Endothelial cell of umbilical vein (primary cell): ENCODE data around the gene PROK2. TPM values are rescaled to one million over a fixed set of nuclear protein-coding genes. Genes with fewer than 3 reads are reported as not detected.

ENCODE experiments used
- BruUV-seq: library from RNA; stranded (reverse); fragments of 400-500 nt; replicated peaks from 2 replicates; lab custom pipeline; 2021; lab: Mats Ljungman, UMichigan
- CTCF ChIA-PET: fragments of 300-600, 350-600 bp; sonication (Branson Sonifier 250); formaldehyde crosslinking; loops from one replicate; lab custom pipeline; 2021; ENCODE audit warnings: antibody characterized with exemption, inconsistent platforms; lab: Charles Lee
- POLR2A ChIA-PET: fragments of 300-600, 350-600 bp; sonication (Branson Sonifier 250); formaldehyde crosslinking; loops from one replicate; lab custom pipeline; 2021; ENCODE audit warnings: antibody characterized with exemption, inconsistent platforms; lab: Charles Lee
- DNase-seq: peaks from one replicate; pipeline ENCODE4 v3.0.0-alpha.2; 2011; ENCODE audit warnings: low read depth, low spot score
- FAIRE-seq: peaks from 2 replicates; lab custom pipeline; 2011; peaks lifted over from hg19 to GRCh38; lab: Jason Lieb, UNC
- H2AFZ ChIP-seq: 2 replicates; pipeline ENCODE4 v1.6.0; 2012; ENCODE audit warnings: low read depth, low read length, control low read depth, inconsistent platforms
- H3K27ac ChIP-seq: 2 replicates; pipeline ENCODE4 v1.5.1; 2011; ENCODE audit warnings: low read depth, mild to moderate bottlenecking, control low read depth, low read length, moderate library complexity; ENCODE audit not compliant: insufficient read depth
- H3K27me3 ChIP-seq, 2 experiments: 2 replicates each; pipeline versions ENCODE4 v1.6.0 to v1.6.1; 2011; ENCODE audit warnings: low read length in 2 of 2, mixed read lengths in 1 of 2; ENCODE audit not compliant: control insufficient read depth in 2 of 2, insufficient read depth in 2 of 2
- H3K36me3 ChIP-seq, 2 experiments: 2 replicates in 1 of 2; 3 replicates in 1 of 2; pipeline ENCODE4 v1.5.1; 2011; ENCODE audit warnings: low read length in 2 of 2, mild to moderate bottlenecking in 1 of 2, moderate library complexity in 1 of 2; ENCODE audit not compliant: control insufficient read depth in 2 of 2, insufficient read depth in 2 of 2; ENCODE audit errors: extremely low read depth in 1 of 2
- H3K4me1 ChIP-seq: 3 replicates; pipeline ENCODE4 v1.5.1; 2011; ENCODE audit warnings: mild to moderate bottlenecking, low read length; ENCODE audit not compliant: control insufficient read depth, insufficient read depth; ENCODE audit errors: extremely low read depth
- H3K4me2 ChIP-seq: 2 replicates; pipeline ENCODE4 v1.6.1; 2011; ENCODE audit warnings: low read length, control low read depth, mixed read lengths; ENCODE audit not compliant: insufficient read depth
- H3K4me3 ChIP-seq, 3 experiments: fragments of 200-600 bp in 1 of 3; sonication (generic), shearing (Covaris generic) in 1 of 3; replicated peaks in 1 of 3; 2 replicates each; pipeline ENCODE4 v1.5.1; 2011 to 2016; ENCODE audit warnings: control low read depth in 3 of 3, low read length in 3 of 3, mild to moderate bottlenecking in 2 of 3, inconsistent platforms in 1 of 3, low read depth in 1 of 3, moderate library complexity in 1 of 3; ENCODE audit not compliant: insufficient read depth in 1 of 3
- H3K79me2 ChIP-seq: 2 replicates; pipeline ENCODE4 v1.6.0; 2012; ENCODE audit warnings: low read length, inconsistent platforms; ENCODE audit not compliant: control insufficient read depth, insufficient read depth
- H3K9ac ChIP-seq: replicated peaks from 2 replicates; pipeline ENCODE3; 2011; ENCODE audit warnings: low read length, control low read depth; ENCODE audit not compliant: insufficient read depth; ENCODE audit errors: extremely low read depth
- H3K9me1 ChIP-seq: replicated peaks from 3 replicates; pipeline ENCODE4 v1.6.0; 2011; ENCODE audit warnings: mild to moderate bottlenecking, low read length; ENCODE audit not compliant: control insufficient read depth, insufficient read depth; ENCODE audit errors: extremely low read depth
- H3K9me3 ChIP-seq: replicated peaks from 2 replicates; pipeline ENCODE4 v1.5.1; 2012; ENCODE audit warnings: low read length, inconsistent platforms; ENCODE audit not compliant: control insufficient read depth, insufficient read depth
- H4K20me1 ChIP-seq: replicated peaks from 2 replicates; pipeline ENCODE3; 2011; ENCODE audit warnings: mild to moderate bottlenecking, low read length; ENCODE audit not compliant: control insufficient read depth, insufficient read depth; ENCODE audit errors: extremely low read depth
- CTCF ChIP-seq, 2 donors: IDR thresholded peaks; 1 replicate in 1 of 2; 2 replicates in 1 of 2; pipeline ENCODE4 v1.5.1; 2011; ENCODE audit warnings: low read length in 2 of 2, mild to moderate bottlenecking in 2 of 2, moderate library complexity in 2 of 2, control low read depth in 1 of 2, inconsistent platforms in 1 of 2, low read depth in 1 of 2; ENCODE audit not compliant: insufficient read depth in 1 of 2; ENCODE audit errors: extremely low read depth in 1 of 2
- EZH2 ChIP-seq: IDR thresholded peaks from 2 replicates; pipeline ENCODE4 v1.6.1; 2012; ENCODE audit warnings: borderline replicate concordance, low read depth, mild to moderate bottlenecking, moderate library complexity, low read length, inconsistent platforms; ENCODE audit not compliant: severe bottlenecking
- FOS ChIP-seq: IDR thresholded peaks from 2 replicates; pipeline ENCODE4 v1.6.1; 2011; ENCODE audit warnings: mild to moderate bottlenecking, low read length, moderate library complexity, borderline replicate concordance; ENCODE audit not compliant: insufficient read depth
- GATA2 ChIP-seq: IDR thresholded peaks from 2 replicates; pipeline ENCODE4 v1.7.0; 2011; ENCODE audit warnings: low read depth, mild to moderate bottlenecking, moderate library complexity, mixed read lengths, low read length; ENCODE audit not compliant: insufficient read length, insufficient read depth
- JUN ChIP-seq: IDR thresholded peaks from 2 replicates; pipeline ENCODE4 v1.6.1; 2011; ENCODE audit warnings: borderline replicate concordance, low read depth; ENCODE audit not compliant: insufficient read length, insufficient read depth
- MAX ChIP-seq: IDR thresholded peaks from 2 replicates; pipeline ENCODE4 v1.6.1; 2011; ENCODE audit not compliant: insufficient read depth, insufficient read length
- MYC ChIP-seq: IDR thresholded peaks from one replicate; pipeline ENCODE4 v1.6.1; 2011; ENCODE audit warnings: mild to moderate bottlenecking, low read depth, low read length
- POLR2A ChIP-seq: IDR thresholded peaks from 2 replicates; pipeline ENCODE4 v1.6.1; 2012; ENCODE audit warnings: low read depth, mild to moderate bottlenecking, control low read depth, low read length
- POLR2AphosphoS5 ChIP-seq: IDR thresholded peaks from 2 replicates; pipeline ENCODE4 v1.6.1; 2012; ENCODE audit warnings: low read depth, mild to moderate bottlenecking, control low read depth, low read length, moderate library complexity; ENCODE audit not compliant: insufficient read depth
- dilution Hi-C: fragments of 300-500 bp; cut with MboI; formaldehyde crosslinking; loops from one replicate; pipeline ENCODE4 v1.15.0; 2019; ENCODE audit warnings: low sequenced_read_pairs; ENCODE audit not compliant: extremely low pct_ligation_motif_present
- intact Hi-C: fragments of 100-400 bp; cut with micrococcal nuclease; formaldehyde crosslinking; loops from one replicate; pipeline ENCODE4 v1.10.0; 2022
- polyA plus RNA-seq, 4 experiments: library from polyadenylated mRNA; depleted of rRNA in 3 of 4; stranded (reverse) in 3 of 4; unstranded in 1 of 4; fragments of >200 nt; gene quantifications; 2 replicates each; pipeline versions ENCODE4 v1.2.1 to v1.2.3, GENCODE V29; 2011 to 2012; ENCODE audit warnings: missing spikeins in 1 of 4
- total RNA-seq: library from RNA; stranded (reverse); gene quantifications from 2 replicates; pipeline ENCODE4 v1.2.3, GENCODE V29; 2021

Gene PROK2
- total and polyA plus RNA-seq, 2 donors (not counting 3 experiments of a cell fraction or from before 2014, with no cell fraction given) = not detected

- Histone ChIP-seq H3K4me1 (no peaks in the 10 kb centered on the region), H2AFZ (no peak overlapping the region), H3K27ac (no peak overlapping the region), H4K20me1 (no peaks in the 10 kb centered on the region), H3K36me3 (no peaks in the 10 kb centered on the region), H3K9ac (no peak overlapping the region), H3K9me1 (no peaks in the 10 kb centered on the region), H3K79me2 (no peaks in the 10 kb centered on the region), H3K4me2 (no peak overlapping the region), H3K4me3 (no peak overlapping the region), H3K27me3 (peaks cover 11 to 27% of the 10 kb centered on the region in 2 experiments), H3K9me3 (no peaks in the 10 kb centered on the region)
- CTCF ChIA-PET = no interaction called here
- dilution Hi-C loops (no loop called here), intact Hi-C loops (loop anchor here (5.0 kb wide), 1 partner anchor 1354 kb away; no protein-coding TSS in a partner anchor)
- POLR2A ChIA-PET = no interaction called here
- no peak for DNase-seq
- TF ChIP-seq MYC (no peak), FOS (no peak), GATA2 (no peak), POLR2AphosphoS5 (no peak), POLR2A (no peak), JUN (no peak), CTCF (IDR thresholded peaks at IDR 0.05; ENCODE audit: extremely low read depth in 1 of 2, insufficient read depth in 1 of 2, low read depth in 1 of 2, low read length in 2 of 2) (no peak), MAX (no peak), EZH2 (no peak)
- BruUV-seq = no TSS peak
- FAIRE-seq = no peak
These were observed 51.6 kb downstream of the PROK2 start for GRCh38 chr3:71733319-71733718.
